Testis (tissue), 2 donors: ENCODE results near the gene DNAH5.

Experiments
- CTCF ChIP-seq, 3 experiments: fragments of 450-650 bp in 2 of 3; fragments of 200-600 bp in 1 of 3; sonication (generic) in 1 of 3; IDR thresholded peaks; one replicate each; pipeline ENCODE4 v1.5.1; 2016 to 2019; ENCODE audit warnings: antibody characterized with exemption in 3 of 3, mild to moderate bottlenecking in 2 of 3, moderate library complexity in 1 of 3
- POLR2A ChIP-seq: fragments of 450-650 bp; IDR thresholded peaks from one replicate; pipeline ENCODE4 v1.6.1; 2017; ENCODE audit warnings: antibody characterized with exemption, mild to moderate bottlenecking, moderate library complexity

DNA sequence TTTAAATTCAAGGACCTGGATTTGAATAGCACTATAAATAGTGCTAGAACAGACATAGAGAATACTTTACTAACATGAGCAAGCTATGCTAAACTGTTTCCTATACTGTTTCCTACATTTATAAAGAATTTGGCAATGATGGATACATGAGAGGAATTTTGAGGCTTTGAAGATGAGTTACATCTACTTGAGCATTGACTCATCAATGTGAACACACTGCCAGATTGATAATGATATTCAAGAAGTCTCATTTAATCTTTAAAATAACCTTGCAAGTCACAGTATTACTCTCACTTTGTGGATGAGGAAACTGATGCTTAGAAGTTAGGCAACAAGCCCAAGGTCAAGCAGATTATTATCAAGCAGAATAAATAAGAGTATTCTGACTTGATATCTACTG, 281.9 kb downstream of the DNAH5 start:
- TF ChIP-seq CTCF (IDR thresholded peaks at IDR 0.05) (no peak), POLR2A (no peak)
